HepG2 (cell line): Measurements from ENCODE around the gene CSPG5. TPM values are rescaled to one million over a fixed set of nuclear protein-coding genes. Genes with fewer than 3 reads are reported as not detected.
A peak's percentile ranks its signal among the peaks of the same experiment; 100 is the strongest.

ENCODE experiments used
- ATAC-seq: fragments of 200-7000 bp; cut with Tn5 transposase; 3 replicates; pipeline ENCODE4 v1.9.1; 2020; ENCODE audit warnings: mild to moderate bottlenecking, moderate library complexity
- BruUV-seq: library from RNA; stranded (reverse); fragments of 400-500 nt; replicated peaks from 2 replicates; lab custom pipeline; 2021; lab: Mats Ljungman, UMichigan
- CTCF ChIA-PET: fragments of 300-600 bp; formaldehyde crosslinking; extraction: SDS; loops from one replicate; lab custom pipeline; 2021; ENCODE audit warnings: low total read pairs, inconsistent platforms, low intra/inter-chr PET ratio; lab: Yijun Ruan, JAX
- POLR2A ChIA-PET: fragments of 350-600 bp; sonication (Branson Sonifier 250); formaldehyde crosslinking; loops from one replicate; lab custom pipeline; 2020; ENCODE audit warnings: antibody characterized with exemption, inconsistent platforms; lab: Yijun Ruan, JAX
- DNase-seq: peaks from one replicate; pipeline ENCODE4 v3.0.0-alpha.2; 2015; ENCODE audit warnings: low spot score
- FAIRE-seq: peaks from 3 replicates; lab custom pipeline; 2011; peaks lifted over from hg19 to GRCh38; lab: Jason Lieb, UNC
- H2AFZ ChIP-seq: one replicate; pipeline ENCODE4 v1.6.1; 2011; ENCODE audit warnings: low read length, inconsistent platforms
- H3K27ac ChIP-seq: fragments of 300-600 bp; 3 replicates; pipeline ENCODE4 v1.8.0; 2011; ENCODE audit warnings: mixed run types, mild to moderate bottlenecking, mixed read lengths, low read length, inconsistent platforms; ENCODE audit not compliant: insufficient read depth; ENCODE audit errors: extremely low read length
- H3K27me3 ChIP-seq, 2 experiments: fragments of 200-600 bp in 1 of 2; 2 replicates in 1 of 2; 3 replicates in 1 of 2; pipeline versions ENCODE4 v1.6.0 to v1.8.0; 2011; ENCODE audit warnings: low read length in 2 of 2, mild to moderate bottlenecking in 2 of 2, moderate library complexity in 2 of 2, inconsistent platforms in 1 of 2; ENCODE audit not compliant: insufficient read depth in 2 of 2, control insufficient read depth in 1 of 2
- H3K36me3 ChIP-seq, 2 experiments: fragments of 200-600 bp in 1 of 2; replicated peaks in 1 of 2; 2 replicates in 1 of 2; 3 replicates in 1 of 2; pipeline versions ENCODE4 v1.5.1 to v1.8.0; 2011; ENCODE audit warnings: low read length in 2 of 2, inconsistent platforms in 1 of 2; ENCODE audit not compliant: insufficient read depth in 2 of 2, control insufficient read depth in 1 of 2
- H3K4me1 ChIP-seq: 2 replicates; pipeline ENCODE4 v1.5.1; 2012; ENCODE audit warnings: low read length, inconsistent platforms; ENCODE audit not compliant: insufficient read depth
- H3K4me2 ChIP-seq: 2 replicates; pipeline ENCODE4 v1.6.0; 2011; ENCODE audit warnings: low read depth, low read length, inconsistent platforms
- H3K4me3 ChIP-seq, 3 experiments: fragments of 200-600 bp in 1 of 3; sonication (generic), shearing (Covaris generic) in 1 of 3; replicated peaks in 1 of 3; 2 replicates each; pipeline ENCODE4 v1.5.1; 2011 to 2016; ENCODE audit warnings: low read length in 3 of 3, inconsistent platforms in 2 of 3, low read depth in 2 of 3, mild to moderate bottlenecking in 2 of 3, control low read depth in 1 of 3, mixed read lengths in 1 of 3; ENCODE audit not compliant: insufficient read depth in 1 of 3
- H3K79me2 ChIP-seq: one replicate; pipeline ENCODE4 v1.6.1; 2011; ENCODE audit warnings: low read length, inconsistent platforms; ENCODE audit not compliant: insufficient read depth
- H3K9ac ChIP-seq: 2 replicates; pipeline ENCODE4 v1.6.0; 2011; ENCODE audit warnings: mild to moderate bottlenecking, low read depth, low read length, inconsistent platforms; ENCODE audit not compliant: insufficient read depth
- H3K9me3 ChIP-seq: 2 replicates; pipeline ENCODE4 v1.5.1; 2012; ENCODE audit warnings: mild to moderate bottlenecking, low read length
- H4K20me1 ChIP-seq: 2 replicates; pipeline ENCODE4 v1.6.0; 2011; ENCODE audit warnings: inconsistent platforms, mild to moderate bottlenecking, low read length, moderate library complexity; ENCODE audit not compliant: insufficient read depth
- KAT2B ChIP-seq: fragments of 150-350 bp; IDR thresholded peaks from 2 replicates; pipeline ENCODE4 v1.6.1; 2014; ENCODE audit warnings: low read depth, low read length, borderline replicate concordance
- RBM22 ChIP-seq: fragments of 200-400 bp; formaldehyde crosslinking; optimal IDR thresholded peaks from 2 replicates; pipeline ENCODE3; 2017; ENCODE audit warnings: mild to moderate bottlenecking, low read length, moderate library complexity
- SYNCRIP ChIP-seq: fragments of 200-400 bp; formaldehyde crosslinking; IDR thresholded peaks from 2 replicates; pipeline ENCODE4 v1.6.1; 2018; ENCODE audit warnings: mild to moderate bottlenecking, low read depth, low read length; ENCODE audit not compliant: insufficient read depth
- ZNF296 ChIP-seq: sonication (generic); formaldehyde crosslinking; conservative IDR thresholded peaks from 2 replicates; pipeline ENCODE4 v1.5.0; 2020; ENCODE audit warnings: mild to moderate bottlenecking, missing genetic modification reagents
- ZNF7 ChIP-seq: IDR thresholded peaks from 2 replicates; pipeline ENCODE4 v1.6.1; 2016; ENCODE audit warnings: missing biosample characterization, missing genetic modification reagents
- WGBS: methylation state at CpG from one replicate; pipeline ENCODE4 v1.1.6; 2017; ENCODE audit warnings: low lambda C conversion rate; 5-methylcytosine and 5-hydroxymethylcytosine counted together
- in situ Hi-C: cut with HindIII; loops from 2 replicates; pipeline ENCODE4 v1.10.0; 2017; ENCODE audit warnings: low pct_unique_long_range_greater_than_20kb; ENCODE audit not compliant: extremely low pct_ligation_motif_present
- intact Hi-C: fragments of 100-400 bp; cut with micrococcal nuclease; formaldehyde crosslinking; loops from one replicate; pipeline ENCODE4 v1.10.0; 2022; ENCODE audit not compliant: unreplicated experiment
- polyA plus RNA-seq, 8 experiments: library from polyadenylated mRNA; depleted of rRNA in 3 of 8; stranded (reverse) in 7 of 8; unstranded in 1 of 8; fragments of >200 nt; fragmentation: Illumina TruSeq in 4 of 8; extraction: Trizol in 4 of 8; gene quantifications; 2 replicates each; pipeline versions ENCODE4 v1.2.1 to v1.2.3, GENCODE V29; 2011 to 2016; ENCODE audit warnings: low read depth in 4 of 8, missing spikeins in 1 of 8, mixed read lengths in 1 of 8; ENCODE audit not compliant: insufficient read depth in 1 of 8
- total RNA-seq, 5 experiments: library from RNA; depleted of rRNA; stranded (reverse); fragments of >200 nt; fragmentation: Illumina TruSeq; extraction: Trizol; gene quantifications; 2 replicates each; pipeline ENCODE4 v1.2.3, GENCODE V29; 2016; ENCODE audit warnings: low read depth in 1 of 5
- TF ChIP-seq, protein P1 (sequence below): sonication (generic); formaldehyde crosslinking; IDR thresholded peaks from 2 replicates; pipeline ENCODE4 v1.5.1; 2020; ENCODE audit warnings: missing genetic modification reagents, mild to moderate bottlenecking, borderline replicate concordance

Gene CSPG5
- total and polyA plus RNA-seq, 2 of the 13 experiments (the other 11 are each of a cell fraction or from before 2014, with no cell fraction given): 0.07 to 0.15 TPM

DNA sequence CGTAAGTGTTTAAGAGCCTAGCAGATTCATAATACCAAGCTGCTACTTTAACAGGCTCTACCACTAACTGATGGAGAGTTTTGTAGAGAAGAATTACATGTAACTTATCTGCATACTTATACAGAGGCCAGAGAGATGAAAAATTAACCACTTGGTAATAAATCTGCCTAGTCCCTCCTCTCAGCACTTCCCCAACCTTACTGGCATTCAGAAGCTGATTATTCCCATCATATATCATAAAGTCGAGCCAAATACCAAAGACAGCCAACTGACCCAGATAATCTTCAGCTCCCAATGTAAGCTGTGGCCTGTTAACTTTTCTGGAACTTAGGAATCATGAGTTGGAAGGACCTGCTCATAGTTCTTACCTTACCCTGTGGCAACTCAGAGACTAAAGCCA, 25.5 kb upstream of the CSPG5 start:
- H3K27ac ChIP-seq: no peak overlapping the region
- no peak overlapping the region for H2AFZ ChIP-seq
- intact Hi-C loops: no loop called here
- CTCF ChIA-PET: no interaction called here
- no peak overlapping the region for H3K9ac ChIP-seq
- no peaks in the 10 kb centered on the region for H3K79me2 ChIP-seq
- in situ Hi-C loops: no loop called here
- no TSS peak for BruUV-seq
- H3K36me3 ChIP-seq: peaks cover 25 to 71% of the 10 kb centered on the region in 2 experiments
- no peaks in the 10 kb centered on the region for H3K9me3 ChIP-seq
- no peaks in the 10 kb centered on the region for H4K20me1 ChIP-seq
- DNase-seq (no peak), ATAC-seq (no peak), FAIRE-seq (no peak)
- no peaks in the 10 kb centered on the region for H3K4me1 ChIP-seq
- WGBS: 97% methylated on average over 2 of the region's 2 CpGs
- no peak overlapping the region for H3K4me2 ChIP-seq
- POLR2A ChIA-PET: no interaction called here
- no peaks in the 10 kb centered on the region for H3K27me3 ChIP-seq
- TF ChIP-seq, protein P1, sequence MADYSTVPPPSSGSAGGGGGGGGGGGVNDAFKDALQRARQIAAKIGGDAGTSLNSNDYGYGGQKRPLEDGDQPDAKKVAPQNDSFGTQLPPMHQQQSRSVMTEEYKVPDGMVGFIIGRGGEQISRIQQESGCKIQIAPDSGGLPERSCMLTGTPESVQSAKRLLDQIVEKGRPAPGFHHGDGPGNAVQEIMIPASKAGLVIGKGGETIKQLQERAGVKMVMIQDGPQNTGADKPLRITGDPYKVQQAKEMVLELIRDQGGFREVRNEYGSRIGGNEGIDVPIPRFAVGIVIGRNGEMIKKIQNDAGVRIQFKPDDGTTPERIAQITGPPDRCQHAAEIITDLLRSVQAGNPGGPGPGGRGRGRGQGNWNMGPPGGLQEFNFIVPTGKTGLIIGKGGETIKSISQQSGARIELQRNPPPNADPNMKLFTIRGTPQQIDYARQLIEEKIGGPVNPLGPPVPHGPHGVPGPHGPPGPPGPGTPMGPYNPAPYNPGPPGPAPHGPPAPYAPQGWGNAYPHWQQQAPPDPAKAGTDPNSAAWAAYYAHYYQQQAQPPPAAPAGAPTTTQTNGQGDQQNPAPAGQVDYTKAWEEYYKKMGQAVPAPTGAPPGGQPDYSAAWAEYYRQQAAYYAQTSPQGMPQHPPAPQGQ (CRISPR knock-in tag): no peak
- TF ChIP-seq KAT2B (no peak), ZNF296 (CRISPR knock-in tag) (no peak), SYNCRIP (no peak)
- H3K4me3 ChIP-seq: no peak overlapping the region

DNA sequence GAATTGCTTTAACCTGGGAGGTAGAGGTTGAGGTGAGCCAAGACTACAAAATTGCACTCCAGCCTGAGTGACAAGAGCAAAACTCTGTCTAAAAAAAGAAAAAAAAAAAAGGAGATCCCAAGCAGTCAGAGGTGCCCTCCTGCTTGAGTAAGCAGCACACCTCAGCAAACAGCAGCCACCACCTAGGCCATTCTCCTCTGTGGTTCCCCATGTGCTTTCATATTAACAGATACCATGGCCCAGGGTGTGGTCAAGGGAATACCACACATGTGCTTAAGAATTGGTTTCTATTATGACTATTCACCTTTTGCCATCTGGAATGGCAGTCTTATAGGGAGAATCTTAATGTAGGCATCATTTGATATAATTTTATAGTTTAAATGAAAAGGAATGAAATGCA, 24.7 kb upstream of the CSPG5 start:
- CTCF ChIA-PET: no interaction called here
- FAIRE-seq: no peak
- in situ Hi-C loops: no loop called here
- H3K4me1 ChIP-seq: no peaks in the 10 kb centered on the region
- intact Hi-C loops: no loop called here
- H2AFZ ChIP-seq: no peak overlapping the region
- H3K9me3 ChIP-seq: no peaks in the 10 kb centered on the region
- H3K9ac ChIP-seq: no peak overlapping the region
- no peaks in the 10 kb centered on the region for H4K20me1 ChIP-seq
- no TSS peak for BruUV-seq
- no peaks in the 10 kb centered on the region for H3K79me2 ChIP-seq
- no peaks in the 10 kb centered on the region for H3K27me3 ChIP-seq
- ATAC-seq: no peak
- no peak overlapping the region for H3K27ac ChIP-seq
- POLR2A ChIA-PET: no interaction called here
- H3K36me3 ChIP-seq: peaks cover 26 to 68% of the 10 kb centered on the region in 2 experiments
- TF ChIP-seq RBM22 (peak; percentile 67), ZNF7 (no peak)
- TF ChIP-seq, all 625 proteins: peak for 1
- Histone ChIP-seq H3K4me2 (no peak overlapping the region), H3K4me3 (no peak overlapping the region)
- no peak for DNase-seq
